Epithelial cell of esophagus (primary cell): ENCODE results near the gene STAG2.
"Not testable (repeated sequence)": the region's sequence is repeated elsewhere in the genome, so short reads cannot be mapped to it uniquely, and the experiment has no call there.

Experiments used
- DNase-seq: peaks from one replicate; pipeline ENCODE4 v3.0.0; 2010; ENCODE audit warnings: low read depth
- H3K4me3 ChIP-seq: 2 replicates; pipeline ENCODE4 v1.5.1; 2011; ENCODE audit warnings: mild to moderate bottlenecking, low read length, control low read depth
- CTCF ChIP-seq: IDR thresholded peaks from 2 replicates; pipeline ENCODE4 v1.5.1; 2011; ENCODE audit warnings: low read depth, mild to moderate bottlenecking, low read length, control low read depth, inconsistent platforms; ENCODE audit not compliant: insufficient read depth; ENCODE audit errors: missing control alignments

Gene STAG2

GRCh38 chrX:124028182-124028581 is 66.7 kb downstream of the STAG2 start:
- peak; percentile 46 for DNase-seq
- no peak for TF ChIP-seq CTCF

GRCh38 chrX:124030520-124030919 is 69.0 kb downstream of the STAG2 start:
- TF ChIP-seq CTCF = no peak
- H3K4me3 ChIP-seq = no peak overlapping the region
- peak; percentile 44 for DNase-seq

More at GRCh38 chrX:124028182-124028581, 66.7 kb downstream of the STAG2 start:
- no peak overlapping the region for H3K4me3 ChIP-seq

GRCh38 chrX:124033821-124034220 is 72.3 kb downstream of the STAG2 start:
- DNase-seq = peak; percentile 8
- no peak overlapping the region for H3K4me3 ChIP-seq
- no peak for TF ChIP-seq CTCF

- no peak for TF ChIP-seq CTCF
- no peak for DNase-seq
- no peak overlapping the region for H3K4me3 ChIP-seq
Measured at GRCh38 chrX:124035657-124036056, 74.2 kb downstream of the STAG2 start.

- no peak overlapping the region for H3K4me3 ChIP-seq
- TF ChIP-seq CTCF = no peak
- DNase-seq = no peak
Measured at GRCh38 chrX:124042042-124042441, 80.5 kb downstream of the STAG2 start.

GRCh38 chrX:124045109-124045508 is 83.6 kb downstream of the STAG2 start:
- H3K4me3 ChIP-seq = no peak overlapping the region
- no peak for TF ChIP-seq CTCF
- DNase-seq = peak; percentile 64

GRCh38 chrX:124084417-124084816 is 122.9 kb downstream of the STAG2 start:
- H3K4me3 ChIP-seq = not testable (repeated sequence)

GRCh38 chrX:124085063-124085462 is 123.6 kb downstream of the STAG2 start:
- no peak for TF ChIP-seq CTCF
- no peak overlapping the region for H3K4me3 ChIP-seq
- no peak for DNase-seq

More at GRCh38 chrX:124084417-124084816, 122.9 kb downstream of the STAG2 start:
- DNase-seq = not testable (repeated sequence)
